ENCODE data around the gene FUT8.
"Not testable (repeated sequence)": the region's sequence is repeated elsewhere in the genome, so short reads cannot be mapped to it uniquely, and the experiment has no call there.

FUT8 gene

GRCh38 chr14:65456247-65456646 lies 43.7 kb downstream of the FUT8 start:
- DNase-seq = no peak

DNA sequence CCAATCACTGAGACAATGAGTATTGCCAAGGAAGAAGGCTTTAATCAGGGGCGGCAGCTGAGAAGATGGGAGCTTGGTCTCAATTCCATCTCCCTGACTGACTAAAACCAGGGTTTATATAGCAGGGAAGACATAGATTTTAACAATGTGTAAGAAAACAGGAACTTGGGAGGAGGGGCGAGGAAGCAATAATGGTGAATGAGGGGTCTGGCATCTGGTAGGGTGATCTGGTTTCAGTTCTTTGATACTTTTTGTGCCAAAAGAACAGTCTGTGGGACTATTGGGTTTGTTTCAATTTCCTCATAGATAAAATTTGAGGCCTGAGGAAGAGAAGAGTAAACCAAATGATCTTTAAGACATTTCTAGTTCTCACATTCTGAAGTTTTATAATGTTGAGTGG lies 49.2 kb downstream of the FUT8 start:
- DNase-seq = no peak

GRCh38 chr14:65462411-65462810 lies 49.9 kb downstream of the FUT8 start:
- DNase-seq = no peak

DNA sequence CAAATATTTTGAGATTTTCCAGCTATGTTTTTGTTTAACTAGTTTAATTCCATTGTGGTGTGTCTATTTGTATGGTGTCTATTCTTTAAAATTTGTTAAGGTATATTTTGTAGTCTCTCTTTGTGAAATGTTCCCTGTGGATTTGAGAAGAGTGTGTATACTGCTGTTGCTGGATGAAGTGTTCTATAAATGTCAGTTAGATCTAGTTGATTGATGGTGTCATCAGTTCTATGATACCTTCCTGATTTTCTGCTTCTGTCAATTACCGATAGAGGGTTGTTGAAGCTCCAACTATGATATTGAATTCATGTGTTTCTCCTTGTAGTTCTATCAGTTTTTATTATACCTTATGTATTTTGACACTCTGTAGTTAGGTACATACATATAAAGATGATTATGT lies 53.1 kb downstream of the FUT8 start:
- DNase-seq = no peak

GRCh38 chr14:65467926-65468325 lies 55.4 kb downstream of the FUT8 start:
- DNase-seq = not testable (repeated sequence)

- DNase-seq = no peak
Measured at GRCh38 chr14:65469903-65470302, 57.4 kb downstream of the FUT8 start.

DNA sequence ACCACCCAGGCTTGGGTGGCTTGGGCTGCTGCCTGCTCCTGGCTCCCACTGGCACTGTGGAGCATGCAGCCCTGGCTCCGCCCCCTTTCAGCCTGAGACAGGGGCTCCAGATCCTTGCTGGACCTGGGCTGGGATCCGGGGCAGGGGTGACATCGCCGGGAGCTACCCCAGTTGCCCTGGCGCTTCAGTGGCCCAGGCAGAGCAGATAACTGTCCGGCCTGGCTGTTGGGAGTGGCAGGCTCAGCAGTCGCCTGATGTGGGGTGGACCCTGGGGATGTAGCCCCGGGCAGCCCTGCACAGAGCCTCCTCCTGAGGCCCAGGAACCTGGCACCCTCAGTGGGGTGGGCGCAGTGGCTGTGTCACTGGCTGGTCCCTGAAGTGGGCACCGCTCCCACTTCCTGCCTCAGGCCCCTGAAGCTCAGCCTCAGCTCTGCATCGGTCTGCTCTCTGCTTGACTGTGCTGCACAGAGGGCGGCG lies 57.9 kb downstream of the FUT8 start:
- no peak for DNase-seq

DNA sequence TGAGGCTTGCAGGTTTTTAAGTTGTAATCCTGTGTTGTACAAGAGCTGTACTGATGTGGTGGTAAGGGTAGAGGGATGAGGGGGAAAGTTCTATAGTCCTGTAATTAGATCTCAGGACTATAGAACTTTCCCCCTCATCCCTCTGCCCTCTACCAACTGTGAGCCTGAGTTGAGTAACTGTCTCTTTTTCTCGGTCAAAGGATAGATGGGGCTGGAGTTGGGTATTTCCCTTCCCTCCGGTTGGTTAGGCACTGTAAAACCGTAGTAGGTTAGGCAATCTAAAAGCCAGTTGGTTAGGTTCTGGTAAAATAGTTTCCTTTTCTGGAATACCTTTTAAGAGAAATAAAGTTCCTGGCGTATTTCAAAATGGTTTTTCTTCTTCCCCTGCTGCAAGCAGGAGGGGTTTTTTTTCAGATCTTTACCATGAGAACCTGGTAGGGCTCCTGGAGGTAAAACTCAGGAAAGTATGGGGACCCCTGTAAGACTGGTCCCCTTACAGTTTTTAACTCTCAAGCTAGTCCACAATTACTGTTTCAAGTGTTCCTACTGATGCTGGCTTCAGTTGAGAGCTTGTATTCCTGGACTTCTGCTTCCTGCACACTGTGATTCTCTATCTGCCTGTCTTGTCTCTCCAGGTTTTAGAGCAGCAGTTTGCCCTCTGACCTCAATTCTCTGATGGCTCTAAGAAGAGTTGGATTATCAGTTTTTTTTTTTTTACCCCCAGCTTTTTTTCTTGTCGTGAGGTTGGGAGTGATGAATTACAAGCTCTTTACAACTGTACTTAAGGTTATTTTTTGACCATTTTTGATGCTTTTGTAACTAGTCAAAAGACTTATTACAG lies 58.7 kb downstream of the FUT8 start:
- no peak for DNase-seq

DNA sequence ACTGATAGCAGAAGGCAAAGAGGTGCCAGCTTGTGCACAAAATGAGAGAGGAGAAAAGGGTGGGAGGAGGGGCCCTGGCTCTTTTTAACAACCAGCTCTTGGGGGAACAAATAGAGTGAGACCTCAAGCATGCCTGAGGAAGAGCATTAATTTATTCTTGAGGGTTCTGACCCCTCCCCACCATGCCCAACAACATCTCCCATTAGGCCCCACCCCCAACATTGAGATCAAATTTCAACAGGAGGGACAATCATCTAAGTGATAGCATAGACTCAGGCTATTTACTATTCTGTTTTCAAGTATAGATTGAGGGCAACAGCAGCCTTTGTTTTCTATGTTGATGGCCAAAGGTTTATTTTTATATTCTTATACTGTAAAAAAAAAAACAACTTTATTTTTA lies 59.7 kb downstream of the FUT8 start:
- no peak for DNase-seq

DNA sequence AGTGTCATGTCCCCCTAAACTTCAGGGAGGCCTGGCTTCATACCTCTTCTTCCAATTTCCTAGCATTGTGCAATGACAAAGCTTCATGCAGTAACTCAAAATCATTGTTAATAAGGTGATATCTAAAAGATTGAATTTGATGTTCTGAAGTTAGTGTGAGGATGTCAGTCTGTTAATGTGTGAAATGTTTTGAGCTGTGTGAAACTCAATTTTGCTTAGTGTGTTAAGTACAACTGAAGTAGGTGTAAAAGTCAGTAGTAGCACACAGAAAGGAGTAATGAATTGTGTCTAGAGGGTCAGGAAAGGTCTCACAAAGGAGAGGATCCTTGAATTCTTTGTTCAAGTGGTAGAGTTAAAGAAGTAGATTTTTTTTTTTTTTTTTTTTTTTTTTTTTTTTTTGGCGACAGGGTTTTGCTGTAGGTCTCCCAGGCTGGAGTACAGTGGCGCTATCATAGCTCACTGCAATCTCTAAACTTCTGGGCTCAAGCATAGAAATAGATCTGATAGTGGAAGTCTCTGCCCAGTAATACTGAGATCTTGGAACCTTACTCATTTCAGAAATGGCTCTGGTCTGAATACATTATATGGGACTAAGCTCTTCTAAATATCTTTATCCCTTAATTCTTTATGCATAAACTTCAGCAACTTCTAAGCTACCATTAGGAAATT lies 63.9 kb downstream of the FUT8 start:
- no peak for DNase-seq

DNA sequence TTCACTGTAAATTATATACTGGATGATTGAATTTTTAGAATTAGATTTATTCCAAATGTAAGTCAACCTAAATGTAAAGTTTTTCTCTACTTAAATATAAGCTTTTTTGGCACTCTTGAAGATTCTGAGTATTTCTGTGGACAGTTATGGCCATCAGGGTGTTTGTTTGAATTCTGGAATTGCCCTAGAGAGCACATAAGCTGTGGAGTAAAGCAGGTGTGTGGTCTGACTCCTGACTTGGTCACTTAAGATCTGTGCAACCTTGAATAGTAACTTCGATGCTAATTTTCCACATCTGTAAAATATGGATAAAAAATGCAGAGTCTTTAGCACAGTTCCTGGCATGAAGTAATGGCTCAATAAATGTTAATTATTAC lies 64.4 kb downstream of the FUT8 start:
- no peak for DNase-seq

DNA sequence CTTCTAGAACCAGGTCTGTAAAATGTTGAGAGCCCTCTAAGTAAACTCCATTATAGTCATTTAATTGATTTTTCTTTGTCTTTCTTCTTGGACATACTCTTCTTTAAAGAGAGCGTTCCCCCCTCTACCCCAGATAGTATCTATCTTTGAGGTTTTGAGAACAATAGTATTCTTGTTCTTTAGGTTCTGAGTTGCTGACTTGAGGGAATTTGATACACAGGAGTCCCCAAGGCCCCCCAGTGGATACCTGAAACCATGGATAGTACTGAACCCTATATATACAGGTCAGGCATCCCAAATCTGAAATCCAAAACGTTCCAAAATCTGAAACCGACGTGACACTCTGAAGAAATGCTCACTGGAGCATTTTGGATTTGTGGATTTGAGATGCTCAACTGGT lies 65.5 kb downstream of the FUT8 start:
- DNase-seq = no peak

- DNase-seq = no peak
Measured at GRCh38 chr14:65478596-65478995, 66.1 kb downstream of the FUT8 start.

GRCh38 chr14:65479386-65479785 lies 66.9 kb downstream of the FUT8 start:
- DNase-seq = no peak

GRCh38 chr14:65482757-65483438 lies 70.4 kb downstream of the FUT8 start:
- DNase-seq = no peak

GRCh38 chr14:65483647-65484046 lies 71.1 kb downstream of the FUT8 start:
- no peak for DNase-seq

DNA sequence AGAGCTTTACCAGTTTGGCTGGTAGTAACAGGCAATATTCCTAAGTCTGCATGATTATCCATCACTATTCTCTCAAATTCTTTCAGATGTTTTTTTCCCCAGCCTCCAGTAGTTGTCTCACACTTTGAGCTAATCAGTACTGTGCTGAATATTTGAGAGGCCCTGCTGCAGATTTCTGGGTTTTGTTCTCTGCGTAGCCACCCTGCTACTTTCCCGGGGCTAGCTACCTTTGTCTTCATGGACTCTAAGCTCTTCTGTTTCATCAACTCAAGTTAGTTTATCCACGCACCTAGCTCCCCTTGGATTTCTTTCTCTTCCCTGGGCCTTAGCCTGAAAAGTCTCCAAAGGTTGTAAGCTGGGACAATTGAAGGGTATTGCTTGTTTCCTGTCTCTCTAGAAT lies 73.0 kb downstream of the FUT8 start:
- DNase-seq = no peak

- DNase-seq = no peak
Measured at GRCh38 chr14:65486863-65487262, 74.3 kb downstream of the FUT8 start.

GRCh38 chr14:65487783-65488494 lies 75.4 kb downstream of the FUT8 start:
- no peak for DNase-seq

- no peak for DNase-seq
Measured at GRCh38 chr14:65491274-65491673, 78.7 kb downstream of the FUT8 start.

DNA sequence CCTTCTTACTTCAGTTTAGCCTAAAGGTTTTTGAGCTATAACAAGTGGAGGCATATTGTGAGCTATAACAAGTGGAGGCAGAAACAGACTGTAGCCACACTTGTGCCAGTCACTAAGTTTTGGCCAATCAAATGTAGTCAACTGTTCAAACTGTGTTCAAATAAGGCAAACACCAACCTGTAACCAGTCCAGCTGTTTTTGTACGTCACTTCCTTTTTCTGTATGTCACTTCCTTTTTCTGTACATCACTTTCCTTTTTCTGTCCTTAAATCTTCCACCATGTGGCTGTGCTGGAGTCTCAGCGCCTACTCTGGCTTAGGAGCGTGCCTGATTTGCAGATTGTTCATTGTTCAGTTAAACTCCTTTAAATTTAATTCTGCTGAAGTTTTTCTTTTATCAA lies 79.7 kb downstream of the FUT8 start:
- DNase-seq = no peak

GRCh38 chr14:65495196-65495595 lies 82.7 kb downstream of the FUT8 start:
- no peak for DNase-seq

Data from activated CD4-positive, alpha-beta T cell treated with anti-CD3 and anti-CD28 coated beads, Interleukin-2, amount 50 U/mL, for 1 hour (primary cell).